ENCODE measurements around the gene CD300A.

CD300A gene

DNA sequence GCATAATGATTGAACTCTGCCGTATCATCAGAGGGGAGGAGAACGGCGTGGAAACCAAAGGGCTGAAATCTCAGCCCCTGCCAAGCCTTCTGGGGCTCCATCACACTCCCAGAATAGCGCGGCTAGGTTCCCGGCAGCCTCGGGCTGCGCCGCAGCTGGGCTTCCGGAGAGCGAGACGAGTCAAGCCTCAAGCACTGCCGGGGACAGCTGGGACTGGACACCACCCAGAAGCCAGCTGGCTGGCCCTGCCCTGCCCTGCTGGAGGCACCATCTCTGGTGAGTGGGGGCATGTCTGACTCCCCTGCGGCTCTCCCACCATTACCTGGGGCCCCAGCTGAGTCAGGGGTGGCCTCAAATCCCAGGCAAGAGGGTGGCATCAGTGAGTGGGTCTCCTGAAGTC is 41.8 kb upstream of the CD300A start:
- Histone ChIP-seq H3K27ac (replicated peaks) (no peak overlapping the region), H3K4me3 (replicated peaks; ENCODE audit: insufficient read depth, low read length) (no peak overlapping the region), H3K27me3 (ENCODE audit: insufficient read depth, poor library complexity, severe bottlenecking) (no peaks in the 10 kb centered on the region)
- no peak for DNase-seq (ENCODE audit: low read depth in 1 of 2, low spot score in 1 of 2)
- TF ChIP-seq, protein P1, sequence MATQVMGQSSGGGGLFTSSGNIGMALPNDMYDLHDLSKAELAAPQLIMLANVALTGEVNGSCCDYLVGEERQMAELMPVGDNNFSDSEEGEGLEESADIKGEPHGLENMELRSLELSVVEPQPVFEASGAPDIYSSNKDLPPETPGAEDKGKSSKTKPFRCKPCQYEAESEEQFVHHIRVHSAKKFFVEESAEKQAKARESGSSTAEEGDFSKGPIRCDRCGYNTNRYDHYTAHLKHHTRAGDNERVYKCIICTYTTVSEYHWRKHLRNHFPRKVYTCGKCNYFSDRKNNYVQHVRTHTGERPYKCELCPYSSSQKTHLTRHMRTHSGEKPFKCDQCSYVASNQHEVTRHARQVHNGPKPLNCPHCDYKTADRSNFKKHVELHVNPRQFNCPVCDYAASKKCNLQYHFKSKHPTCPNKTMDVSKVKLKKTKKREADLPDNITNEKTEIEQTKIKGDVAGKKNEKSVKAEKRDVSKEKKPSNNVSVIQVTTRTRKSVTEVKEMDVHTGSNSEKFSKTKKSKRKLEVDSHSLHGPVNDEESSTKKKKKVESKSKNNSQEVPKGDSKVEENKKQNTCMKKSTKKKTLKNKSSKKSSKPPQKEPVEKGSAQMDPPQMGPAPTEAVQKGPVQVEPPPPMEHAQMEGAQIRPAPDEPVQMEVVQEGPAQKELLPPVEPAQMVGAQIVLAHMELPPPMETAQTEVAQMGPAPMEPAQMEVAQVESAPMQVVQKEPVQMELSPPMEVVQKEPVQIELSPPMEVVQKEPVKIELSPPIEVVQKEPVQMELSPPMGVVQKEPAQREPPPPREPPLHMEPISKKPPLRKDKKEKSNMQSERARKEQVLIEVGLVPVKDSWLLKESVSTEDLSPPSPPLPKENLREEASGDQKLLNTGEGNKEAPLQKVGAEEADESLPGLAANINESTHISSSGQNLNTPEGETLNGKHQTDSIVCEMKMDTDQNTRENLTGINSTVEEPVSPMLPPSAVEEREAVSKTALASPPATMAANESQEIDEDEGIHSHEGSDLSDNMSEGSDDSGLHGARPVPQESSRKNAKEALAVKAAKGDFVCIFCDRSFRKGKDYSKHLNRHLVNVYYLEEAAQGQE (IDR thresholded peaks at IDR 0.05; ENCODE audit: insufficient replicate concordance, low read depth), result no peak
- TF ChIP-seq SPI1 (IDR thresholded peaks at IDR 0.05; ENCODE audit: borderline replicate concordance, low read depth) (no peak), GABPA (IDR thresholded peaks at IDR 0.05; ENCODE audit: low read depth) (no peak), POLR2AphosphoS5 (IDR thresholded peaks at IDR 0.05; ENCODE audit: low read depth) (no peak)
- TF ChIP-seq, protein P2, sequence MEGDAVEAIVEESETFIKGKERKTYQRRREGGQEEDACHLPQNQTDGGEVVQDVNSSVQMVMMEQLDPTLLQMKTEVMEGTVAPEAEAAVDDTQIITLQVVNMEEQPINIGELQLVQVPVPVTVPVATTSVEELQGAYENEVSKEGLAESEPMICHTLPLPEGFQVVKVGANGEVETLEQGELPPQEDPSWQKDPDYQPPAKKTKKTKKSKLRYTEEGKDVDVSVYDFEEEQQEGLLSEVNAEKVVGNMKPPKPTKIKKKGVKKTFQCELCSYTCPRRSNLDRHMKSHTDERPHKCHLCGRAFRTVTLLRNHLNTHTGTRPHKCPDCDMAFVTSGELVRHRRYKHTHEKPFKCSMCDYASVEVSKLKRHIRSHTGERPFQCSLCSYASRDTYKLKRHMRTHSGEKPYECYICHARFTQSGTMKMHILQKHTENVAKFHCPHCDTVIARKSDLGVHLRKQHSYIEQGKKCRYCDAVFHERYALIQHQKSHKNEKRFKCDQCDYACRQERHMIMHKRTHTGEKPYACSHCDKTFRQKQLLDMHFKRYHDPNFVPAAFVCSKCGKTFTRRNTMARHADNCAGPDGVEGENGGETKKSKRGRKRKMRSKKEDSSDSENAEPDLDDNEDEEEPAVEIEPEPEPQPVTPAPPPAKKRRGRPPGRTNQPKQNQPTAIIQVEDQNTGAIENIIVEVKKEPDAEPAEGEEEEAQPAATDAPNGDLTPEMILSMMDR (IDR thresholded peaks at IDR 0.05; ENCODE audit: insufficient read depth, low read length), result no peak

GRCh38 chr17:74426551-74427047 is 39.8 kb upstream of the CD300A start:
- no peak overlapping the region for H3K4me3 ChIP-seq (replicated peaks; ENCODE audit: insufficient read depth, low read length)
- H3K27ac ChIP-seq (replicated peaks), result no peak overlapping the region
- no peak for TF ChIP-seq GABPA (IDR thresholded peaks at IDR 0.05; ENCODE audit: low read depth)
- no peak for TF ChIP-seq SPI1 (IDR thresholded peaks at IDR 0.05; ENCODE audit: borderline replicate concordance, low read depth)
- no peak for TF ChIP-seq POLR2AphosphoS5 (IDR thresholded peaks at IDR 0.05; ENCODE audit: low read depth)
- TF ChIP-seq, protein P1 (IDR thresholded peaks at IDR 0.05; ENCODE audit: insufficient replicate concordance, low read depth), result no peak
- TF ChIP-seq, protein P2 (IDR thresholded peaks at IDR 0.05; ENCODE audit: insufficient read depth, low read length), result no peak
- no peak for DNase-seq (ENCODE audit: low read depth in 1 of 2, low spot score in 1 of 2)
- H3K27me3 ChIP-seq (ENCODE audit: insufficient read depth, poor library complexity, severe bottlenecking), result peaks cover 8% of the 10 kb centered on the region

DNA sequence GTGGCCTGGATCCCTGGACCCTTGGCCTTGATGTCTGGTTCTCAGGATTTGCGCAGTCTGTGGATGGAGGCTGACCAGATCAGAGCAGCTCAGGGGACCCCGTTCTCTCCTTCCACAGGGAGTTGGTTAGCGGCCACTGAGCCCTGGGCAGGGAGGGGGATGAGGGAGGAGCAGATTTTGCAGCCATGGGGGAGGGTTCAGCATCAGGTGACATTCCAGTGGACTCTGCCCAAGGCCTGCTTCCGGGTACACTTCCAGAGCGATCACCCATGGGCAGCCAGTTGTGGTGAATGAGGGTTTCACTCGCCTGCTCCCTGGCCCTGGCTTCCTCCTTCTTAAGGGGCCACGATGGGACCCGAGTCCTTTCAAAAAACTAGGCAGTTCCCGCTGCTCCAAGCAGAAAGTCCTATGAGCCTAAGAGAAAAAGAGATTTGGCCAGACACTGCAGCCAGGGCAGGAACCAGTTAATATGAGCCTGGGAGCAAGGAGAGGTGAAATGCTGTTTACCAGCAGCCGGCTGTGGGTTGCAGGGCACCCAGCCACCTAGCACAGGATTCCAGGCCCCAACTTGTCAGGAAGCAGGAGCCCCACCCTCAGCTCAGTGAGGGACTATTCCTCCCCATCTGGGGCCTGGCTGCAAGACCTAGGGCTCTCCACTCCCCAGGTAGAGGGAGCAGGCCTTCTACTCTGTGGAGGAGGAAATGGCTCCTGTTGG is 39.2 kb upstream of the CD300A start:
- Histone ChIP-seq H3K4me3 (replicated peaks; ENCODE audit: insufficient read depth, low read length) (no peak overlapping the region), H3K27ac (replicated peaks) (no peak overlapping the region), H3K27me3 (ENCODE audit: insufficient read depth, poor library complexity, severe bottlenecking) (peaks cover 13% of the 10 kb centered on the region)
- TF ChIP-seq, protein P2 (IDR thresholded peaks at IDR 0.05; ENCODE audit: insufficient read depth, low read length), result no peak
- TF ChIP-seq SPI1 (IDR thresholded peaks at IDR 0.05; ENCODE audit: borderline replicate concordance, low read depth), result no peak
- TF ChIP-seq, protein P1 (IDR thresholded peaks at IDR 0.05; ENCODE audit: insufficient replicate concordance, low read depth), result no peak
- DNase-seq (ENCODE audit: low read depth in 1 of 2, low spot score in 1 of 2), result no peak
